Activated naive CD4-positive, alpha-beta T cell treated with anti-CD3 and anti-CD28 coated beads, Interleukin-2, amount 50 U/mL, for 24 hours (primary cell): ENCODE results near the gene RPL22.

ENCODE experiments used
- H3K27ac Mint-ChIP-seq: one replicate; pipeline ENCODE4 v1.8.0; 2021; ENCODE audit warnings: mild to moderate bottlenecking, mixed read lengths
- H3K27me3 Mint-ChIP-seq: one replicate; pipeline ENCODE4 v1.8.0; 2021; ENCODE audit warnings: mixed read lengths
- H3K36me3 Mint-ChIP-seq: one replicate; pipeline ENCODE4 v1.8.0; 2021; ENCODE audit warnings: mixed read lengths
- H3K4me1 Mint-ChIP-seq: one replicate; pipeline ENCODE4 v1.8.0; 2021; ENCODE audit warnings: mixed read lengths
- H3K4me3 Mint-ChIP-seq: one replicate; pipeline ENCODE4 v1.8.0; 2021; ENCODE audit warnings: mild to moderate bottlenecking, mixed read lengths
- H3K9me3 Mint-ChIP-seq: one replicate; pipeline ENCODE4 v1.8.0; 2021; ENCODE audit warnings: mixed read lengths

RPL22 gene

DNA sequence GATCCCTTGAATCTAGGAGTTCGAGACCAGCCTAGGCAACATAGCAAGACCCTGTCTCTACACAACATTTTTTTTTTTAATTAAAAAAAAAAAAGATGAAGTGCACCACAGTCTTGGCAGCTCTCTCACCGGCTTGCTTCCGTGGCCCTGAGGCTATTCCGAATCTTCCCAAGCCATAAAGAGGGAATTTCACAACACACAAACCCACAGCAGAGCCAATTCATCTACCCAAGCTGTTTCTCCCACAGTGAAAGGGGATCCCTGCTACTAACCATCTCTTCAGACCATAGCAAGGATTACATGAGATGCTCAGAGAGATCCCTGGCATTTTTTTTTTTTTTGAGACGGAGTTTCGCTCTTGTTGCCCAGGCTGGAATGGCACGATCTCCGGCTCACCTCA is 10.9 kb downstream of the RPL22 start:
- Mint-ChIP-seq H3K27ac (no peak overlapping the region), H3K27me3 (no peaks in the 10 kb centered on the region), H3K36me3 (peaks cover 14% of the 10 kb centered on the region)

DNA sequence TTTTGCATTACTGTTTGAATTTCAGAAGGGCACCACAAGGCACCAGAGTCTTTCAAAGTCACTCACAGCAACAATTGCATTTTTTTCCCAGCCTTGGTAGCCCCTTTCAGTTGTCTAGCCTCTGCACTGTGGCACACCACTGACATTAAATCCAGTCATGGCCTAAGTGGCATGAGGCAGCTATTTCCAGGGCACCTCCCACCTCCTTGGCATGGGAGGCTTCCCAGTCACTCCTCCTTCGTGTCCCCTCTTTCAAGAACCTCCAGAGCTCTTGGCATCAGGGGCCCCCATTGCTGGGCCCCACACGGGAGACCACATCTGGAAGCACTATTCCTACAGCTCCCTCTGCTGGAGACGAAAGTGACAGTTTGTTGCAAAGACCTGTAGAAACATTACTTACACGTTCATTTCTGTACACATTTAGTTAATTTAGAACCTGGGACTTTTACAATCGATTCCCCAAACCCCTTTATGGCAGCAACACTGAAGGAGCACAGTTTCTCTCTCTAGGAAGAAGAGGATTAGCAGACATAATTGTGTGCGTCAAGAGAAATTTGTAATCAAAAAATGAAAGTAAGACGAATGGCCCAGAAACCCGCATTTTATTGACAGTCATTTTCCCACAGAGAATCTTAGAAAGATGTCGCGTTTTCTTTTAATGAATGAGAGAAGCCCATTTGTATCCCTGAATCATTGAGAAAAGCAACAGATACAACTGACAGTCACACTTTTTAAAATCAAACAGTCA is 13.6 kb downstream of the RPL22 start:
- Mint-ChIP-seq H3K27me3 (peaks cover 6% of the 10 kb centered on the region), H3K4me1 (peaks cover 34% of the 10 kb centered on the region), H3K36me3 (peaks cover 9% of the 10 kb centered on the region), H3K27ac (peak overlapping the region; percentile 30), H3K9me3 (no peaks in the 10 kb centered on the region), H3K4me3 (no peak overlapping the region)

More for the DNA sequence above, 10.9 kb downstream of the RPL22 start:
- no peaks in the 10 kb centered on the region for H3K9me3 Mint-ChIP-seq
- no peak overlapping the region for H3K4me3 Mint-ChIP-seq
- H3K4me1 Mint-ChIP-seq, result peaks cover 30% of the 10 kb centered on the region

DNA sequence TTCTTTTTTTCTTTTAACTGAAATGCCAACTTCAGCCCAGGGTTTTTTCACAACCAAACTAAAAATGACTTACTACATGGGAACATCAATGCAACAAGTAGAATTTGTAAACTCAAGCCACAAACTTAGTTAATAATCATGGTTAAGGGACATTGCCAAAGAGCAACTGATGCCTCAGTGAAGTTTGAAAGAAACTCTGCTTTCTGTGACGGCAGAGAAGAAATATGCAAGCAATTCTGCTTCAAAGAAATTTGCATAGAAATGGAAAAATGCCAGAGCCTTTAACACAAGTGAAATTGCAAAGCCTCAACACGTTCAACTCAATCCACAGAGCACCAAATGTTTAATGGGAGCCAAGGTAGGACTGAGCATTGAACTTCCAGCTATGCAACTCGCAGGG is 14.2 kb downstream of the RPL22 start:
- Mint-ChIP-seq H3K27me3 (peaks cover 8% of the 10 kb centered on the region), H3K4me3 (no peak overlapping the region), H3K4me1 (peaks cover 32% of the 10 kb centered on the region), H3K36me3 (peaks cover 9% of the 10 kb centered on the region), H3K9me3 (no peaks in the 10 kb centered on the region), H3K27ac (no peak overlapping the region)

DNA sequence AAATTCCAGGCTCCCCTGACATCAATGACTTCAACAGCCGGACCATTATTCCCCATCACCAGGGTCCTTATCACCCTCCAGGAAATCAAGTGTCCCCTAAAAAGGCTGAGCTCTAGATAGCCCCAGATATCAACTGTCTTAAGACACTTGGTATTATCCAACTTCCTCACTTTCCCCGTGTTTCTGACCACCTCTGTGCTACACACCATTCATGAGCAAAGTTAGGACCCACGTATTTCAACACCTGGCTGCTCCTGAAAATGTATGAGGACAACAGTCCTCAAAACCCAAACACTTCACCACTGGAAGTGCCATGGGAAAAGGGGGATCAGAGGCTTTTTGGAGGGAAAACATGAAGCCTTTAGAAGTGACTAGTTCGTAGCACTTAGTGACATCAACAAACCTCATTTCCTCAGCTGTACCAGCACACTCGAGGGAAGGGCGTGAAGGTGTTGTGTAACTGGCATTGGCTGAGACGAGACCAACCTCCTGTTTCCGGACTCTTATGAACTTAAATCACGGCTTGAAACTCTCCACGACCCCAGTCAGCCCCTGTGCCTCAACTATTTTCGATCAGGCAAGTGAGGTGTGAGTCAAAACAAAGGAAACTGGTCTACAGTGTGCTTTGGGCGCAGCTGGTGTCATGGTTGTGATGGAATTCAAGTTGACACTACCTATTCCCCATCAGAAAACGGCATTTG is 15.2 kb downstream of the RPL22 start:
- H3K9me3 Mint-ChIP-seq, result no peaks in the 10 kb centered on the region
- H3K27ac Mint-ChIP-seq, result no peak overlapping the region
- peaks cover 7% of the 10 kb centered on the region for H3K36me3 Mint-ChIP-seq
- H3K27me3 Mint-ChIP-seq, result peaks cover 8% of the 10 kb centered on the region
- no peak overlapping the region for H3K4me3 Mint-ChIP-seq
- H3K4me1 Mint-ChIP-seq, result peaks cover 28% of the 10 kb centered on the region

DNA sequence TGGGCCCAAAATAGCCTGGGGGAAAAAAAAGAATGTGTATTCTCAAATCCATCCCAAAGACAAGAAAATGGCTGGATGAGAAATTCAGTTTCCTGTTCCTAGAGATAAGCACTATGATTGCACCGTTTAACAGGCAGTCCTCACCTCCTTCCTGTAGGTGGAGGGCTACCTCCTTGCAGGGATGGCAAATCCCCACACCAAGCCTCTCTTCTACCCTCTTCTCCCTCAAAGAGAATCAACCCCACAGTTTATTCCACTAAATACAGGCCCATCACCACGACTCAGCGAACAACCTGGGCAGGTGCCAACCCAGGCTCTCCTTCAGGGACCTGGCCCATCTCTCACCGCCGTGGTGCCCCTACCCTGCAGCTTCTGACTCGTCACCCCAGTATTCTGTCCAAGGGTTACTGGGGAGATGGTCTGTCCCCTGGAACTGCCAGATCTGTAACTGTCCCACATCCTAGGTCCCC is 15.8 kb downstream of the RPL22 start:
- no peaks in the 10 kb centered on the region for H3K9me3 Mint-ChIP-seq
- peaks cover 11% of the 10 kb centered on the region for H3K27me3 Mint-ChIP-seq
- no peak overlapping the region for H3K27ac Mint-ChIP-seq
- H3K4me3 Mint-ChIP-seq, result no peak overlapping the region
- H3K4me1 Mint-ChIP-seq, result peaks cover 27% of the 10 kb centered on the region
- H3K36me3 Mint-ChIP-seq, result peaks cover 3% of the 10 kb centered on the region

DNA sequence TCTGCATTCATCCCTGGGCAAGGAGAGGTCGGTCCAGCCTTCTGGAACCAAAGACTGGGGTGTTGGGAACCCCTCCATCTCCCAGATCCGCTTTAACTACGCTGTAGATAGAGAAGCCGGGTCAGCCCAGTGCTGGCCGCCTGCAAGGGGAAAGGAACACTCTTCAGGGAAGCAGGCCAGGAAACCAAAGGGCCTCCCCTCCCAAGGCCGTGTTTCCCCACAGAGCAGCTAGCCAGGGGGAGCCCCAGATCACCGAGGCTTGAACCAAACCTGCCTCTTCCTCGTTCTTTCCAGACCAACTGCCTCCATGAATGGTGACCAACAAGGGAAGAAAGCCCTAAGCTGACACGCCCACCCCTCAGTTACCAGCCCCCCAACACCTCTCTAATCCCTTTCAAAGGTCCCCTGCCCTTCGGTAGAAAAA is 18.0 kb downstream of the RPL22 start:
- Mint-ChIP-seq H3K4me1 (peaks cover 28% of the 10 kb centered on the region), H3K27ac (no peak overlapping the region), H3K4me3 (peak overlapping the region; percentile 71), H3K9me3 (no peaks in the 10 kb centered on the region), H3K36me3 (no peaks in the 10 kb centered on the region), H3K27me3 (peaks cover 26% of the 10 kb centered on the region)

DNA sequence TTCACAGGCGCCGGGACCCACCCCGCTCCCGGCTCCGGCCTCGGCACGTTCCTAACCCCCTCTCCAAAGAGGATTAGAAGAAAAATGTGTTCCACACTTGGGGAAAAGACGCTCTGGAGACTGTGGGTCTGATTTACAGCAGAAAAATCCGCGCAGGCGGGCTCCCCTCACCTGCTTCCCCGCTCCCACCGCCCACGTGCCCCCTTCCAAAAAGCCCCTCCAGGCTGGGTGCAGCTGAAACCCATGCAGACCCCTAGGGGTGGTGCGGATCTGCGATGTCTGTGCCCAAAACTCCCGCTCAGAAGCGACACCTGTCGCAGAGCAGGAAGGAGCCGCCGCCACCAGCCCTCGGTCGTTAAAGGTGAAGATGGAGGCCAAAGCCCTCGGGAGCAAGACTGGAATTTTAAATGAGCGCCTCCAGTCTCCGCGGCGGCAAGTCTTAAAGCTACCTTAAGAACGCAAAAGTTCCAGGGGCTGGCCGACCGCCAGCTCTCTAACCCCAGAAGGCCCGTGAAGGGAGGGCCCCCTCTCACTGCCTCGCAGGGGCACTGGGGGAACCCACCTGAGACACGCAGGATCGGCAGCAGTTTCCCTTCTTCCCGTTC is 18.6 kb downstream of the RPL22 start:
- no peaks in the 10 kb centered on the region for H3K36me3 Mint-ChIP-seq
- H3K4me3 Mint-ChIP-seq, result peak overlapping the region; percentile 71
- H3K4me1 Mint-ChIP-seq, result peaks cover 25% of the 10 kb centered on the region
- H3K27ac Mint-ChIP-seq, result no peak overlapping the region
- H3K27me3 Mint-ChIP-seq, result peaks cover 26% of the 10 kb centered on the region
- no peaks in the 10 kb centered on the region for H3K9me3 Mint-ChIP-seq

DNA sequence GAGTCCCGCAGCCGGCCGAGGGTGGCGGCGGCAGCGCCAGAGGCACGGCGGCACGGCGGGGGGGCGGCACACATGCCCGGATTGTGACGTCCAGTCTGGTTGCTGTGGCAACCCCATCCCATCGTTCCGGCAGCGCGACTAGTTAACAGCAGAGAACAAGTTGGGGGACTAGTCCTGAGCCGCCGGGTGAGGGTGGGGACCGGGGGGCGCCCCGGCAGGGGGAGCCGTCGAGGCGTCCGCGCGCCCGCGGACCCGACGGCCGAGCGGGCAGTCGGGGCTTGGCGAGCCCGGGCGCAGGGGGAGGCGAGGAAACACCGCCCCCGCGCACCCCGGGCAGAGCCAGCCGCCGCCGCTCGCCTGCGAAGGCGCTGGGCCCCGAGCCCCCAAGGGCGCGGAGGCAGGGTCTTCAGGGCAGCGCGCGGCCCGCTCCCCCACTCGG is 19.1 kb downstream of the RPL22 start, which contains the start of gene CHD5:
Gene CHD5 (minus strand): TSS at position 54 of the 439 bp plus-strand sequence. CDS start 298 bp downstream, outside the sequence.
- peak within 1 kb of the TSS; percentile 71 for H3K4me3 Mint-ChIP-seq
- no peaks in the 10 kb centered on the region for H3K9me3 Mint-ChIP-seq
- H3K4me1 Mint-ChIP-seq, result peaks cover 22% of the 10 kb centered on the region
- peaks cover 26% of the 10 kb centered on the region for H3K27me3 Mint-ChIP-seq
- no peaks in the 10 kb centered on the region for H3K36me3 Mint-ChIP-seq
- H3K27ac Mint-ChIP-seq, result no peak within 1 kb of the TSS

DNA sequence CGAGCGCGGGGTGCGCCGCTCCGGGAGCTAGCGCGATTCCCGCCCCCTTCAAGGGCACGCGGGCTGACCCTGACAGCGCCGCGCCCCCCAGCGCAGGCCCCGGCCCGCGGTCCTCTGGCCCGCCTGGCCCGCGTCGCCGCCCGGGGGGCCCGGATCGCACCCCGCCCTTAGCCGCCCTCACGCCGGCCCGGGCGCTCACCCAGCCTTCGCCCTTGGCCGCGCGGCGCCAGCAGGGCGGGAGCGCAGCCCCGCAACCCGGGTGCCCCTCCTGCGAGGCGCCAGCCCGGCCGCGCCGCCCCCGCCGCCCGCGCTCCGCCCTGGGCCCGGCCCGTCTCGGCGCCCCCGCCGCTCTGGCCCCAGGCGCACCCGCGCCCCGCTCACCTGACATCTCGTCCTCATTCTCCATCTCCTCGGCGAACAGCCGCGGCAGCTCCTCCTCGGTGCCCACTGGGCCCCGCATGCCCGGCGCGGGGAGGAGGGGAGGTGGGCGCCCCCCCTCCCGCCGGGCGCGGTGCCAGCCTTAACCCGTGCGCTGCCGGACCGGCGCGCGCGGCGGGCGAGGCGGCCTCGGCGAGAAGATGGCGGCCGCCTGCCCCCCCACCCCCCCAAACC is 19.7 kb downstream of the RPL22 start:
- no peak overlapping the region for H3K27ac Mint-ChIP-seq
- H3K36me3 Mint-ChIP-seq, result no peaks in the 10 kb centered on the region
- H3K27me3 Mint-ChIP-seq, result peaks cover 26% of the 10 kb centered on the region
- no peaks in the 10 kb centered on the region for H3K9me3 Mint-ChIP-seq
- no peak overlapping the region for H3K4me3 Mint-ChIP-seq
- peaks cover 22% of the 10 kb centered on the region for H3K4me1 Mint-ChIP-seq

DNA sequence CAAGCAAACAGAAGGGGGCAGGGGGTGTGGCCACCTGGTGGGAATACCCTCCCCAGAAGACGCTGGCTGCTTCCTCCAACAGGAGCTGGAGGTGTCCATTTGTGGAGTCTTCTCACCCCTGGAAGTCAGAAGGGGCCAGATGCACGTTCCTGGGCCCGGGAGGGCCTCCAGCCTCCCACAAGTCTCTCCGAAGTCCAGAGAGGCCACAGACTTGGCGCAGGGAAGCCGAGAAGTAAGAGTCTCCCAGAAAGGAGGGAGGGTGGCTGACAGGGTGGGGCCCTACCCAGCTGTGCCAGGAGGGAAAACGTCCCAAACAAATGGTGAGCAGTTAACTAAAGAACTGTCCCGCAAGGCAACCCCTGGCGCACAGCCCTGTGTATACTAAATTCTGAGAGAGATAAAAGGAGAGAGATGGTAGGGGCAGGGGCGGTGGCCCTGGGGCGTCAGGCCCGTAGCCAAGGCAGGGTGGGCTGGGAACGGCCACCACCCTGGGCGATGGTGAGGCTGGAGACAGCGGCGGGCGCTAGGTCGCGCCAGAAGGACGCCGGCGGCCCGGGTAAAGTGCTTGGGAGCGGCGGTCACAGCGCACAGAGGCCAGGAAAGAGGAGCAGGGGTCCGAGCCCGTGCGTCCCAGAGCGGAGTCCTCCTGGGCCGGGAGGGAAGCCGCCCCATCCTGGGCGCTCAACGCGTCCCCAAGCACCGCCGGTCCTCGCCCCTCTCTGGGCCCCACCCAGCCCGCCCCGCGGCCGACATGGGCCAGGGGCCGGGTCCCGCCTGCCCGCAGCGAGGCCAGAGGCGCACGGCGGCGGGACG is 20.4 kb downstream of the RPL22 start:
- H3K27me3 Mint-ChIP-seq, result peaks cover 26% of the 10 kb centered on the region
- no peak overlapping the region for H3K27ac Mint-ChIP-seq
- no peaks in the 10 kb centered on the region for H3K9me3 Mint-ChIP-seq
- no peaks in the 10 kb centered on the region for H3K36me3 Mint-ChIP-seq
- H3K4me3 Mint-ChIP-seq, result peak overlapping the region; percentile 70
- H3K4me1 Mint-ChIP-seq, result peaks cover 22% of the 10 kb centered on the region

DNA sequence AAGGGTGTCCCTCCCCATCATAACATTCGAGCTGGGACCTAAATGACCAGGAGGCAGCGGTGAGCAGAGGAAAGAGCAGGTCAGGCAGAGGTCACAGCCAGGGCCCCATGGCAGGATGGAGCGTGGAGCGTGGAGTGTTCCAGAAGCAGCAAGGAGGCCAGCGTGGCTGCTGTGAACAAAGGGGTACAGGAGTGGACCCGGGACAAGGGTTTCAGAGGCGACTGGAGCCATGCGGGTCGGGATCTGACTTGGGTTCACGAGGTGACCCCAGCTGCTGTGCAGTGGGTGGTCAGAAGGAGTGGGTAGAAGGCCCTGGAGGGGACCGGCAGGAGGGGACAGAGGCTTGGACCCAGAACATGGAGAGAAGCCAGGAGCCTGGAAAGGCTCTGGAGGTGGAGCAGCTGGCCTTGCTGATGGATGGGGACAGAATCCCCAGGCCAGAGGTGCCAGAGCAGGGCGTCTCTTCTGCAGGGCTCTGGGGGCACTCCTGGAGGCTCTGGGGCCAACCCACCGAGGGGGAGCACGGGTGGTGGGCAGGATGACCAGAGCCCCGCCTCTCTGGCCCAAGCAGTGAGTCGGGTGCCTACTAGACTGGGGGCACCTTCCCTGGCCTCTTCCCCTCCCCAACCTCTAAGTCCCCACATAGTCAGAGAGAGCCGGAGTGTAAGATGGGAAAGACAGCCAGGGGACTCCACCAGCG is 21.6 kb downstream of the RPL22 start:
- H3K4me1 Mint-ChIP-seq, result peaks cover 22% of the 10 kb centered on the region
- no peaks in the 10 kb centered on the region for H3K9me3 Mint-ChIP-seq
- H3K27ac Mint-ChIP-seq, result no peak overlapping the region
- H3K27me3 Mint-ChIP-seq, result peaks cover 26% of the 10 kb centered on the region
- H3K36me3 Mint-ChIP-seq, result no peaks in the 10 kb centered on the region
- no peak overlapping the region for H3K4me3 Mint-ChIP-seq

DNA sequence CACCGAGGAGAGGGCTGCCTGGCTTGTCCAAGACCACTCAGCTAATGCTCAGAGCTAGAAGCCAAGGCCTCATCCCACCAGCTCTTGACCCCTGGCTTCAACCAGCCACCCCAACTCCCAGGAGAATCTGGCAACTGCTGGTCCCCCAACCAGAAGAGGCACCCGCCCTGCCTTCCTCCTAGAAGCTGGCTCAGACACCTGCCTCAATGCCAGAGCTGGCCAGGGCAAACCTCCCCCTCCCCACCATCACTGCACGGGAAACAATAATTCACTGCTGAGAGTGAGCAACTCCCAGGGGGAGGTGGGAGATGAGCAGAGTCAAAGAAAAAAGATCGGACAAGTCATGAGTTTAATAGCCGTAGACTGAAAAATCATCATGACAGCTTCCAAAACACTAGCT is 22.6 kb downstream of the RPL22 start:
- Mint-ChIP-seq H3K4me1 (peaks cover 21% of the 10 kb centered on the region), H3K27ac (no peak overlapping the region), H3K4me3 (no peak overlapping the region), H3K36me3 (no peaks in the 10 kb centered on the region), H3K27me3 (peaks cover 28% of the 10 kb centered on the region), H3K9me3 (no peaks in the 10 kb centered on the region)

DNA sequence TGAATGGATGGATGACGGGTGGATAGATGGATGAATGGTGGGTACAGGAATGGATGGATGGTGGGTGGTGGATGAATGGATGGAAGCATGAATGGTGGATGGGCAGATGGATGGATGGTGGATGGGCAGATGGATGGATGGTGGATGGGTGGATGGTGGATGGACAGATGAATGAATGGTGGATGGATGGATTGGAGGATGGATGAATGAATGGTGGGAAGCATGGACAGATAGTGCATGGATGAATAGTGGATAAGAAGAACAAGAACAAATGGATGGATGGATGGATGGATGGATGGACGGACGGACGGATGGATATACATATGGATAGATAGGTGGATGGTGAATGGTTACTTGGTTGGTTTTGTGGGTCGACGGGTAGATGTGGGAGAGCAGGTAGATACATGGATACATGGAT is 24.0 kb downstream of the RPL22 start:
- Mint-ChIP-seq H3K9me3 (no peaks in the 10 kb centered on the region), H3K36me3 (no peaks in the 10 kb centered on the region), H3K4me3 (no peak overlapping the region), H3K27me3 (peaks cover 21% of the 10 kb centered on the region), H3K27ac (no peak overlapping the region), H3K4me1 (peaks cover 9% of the 10 kb centered on the region)

DNA sequence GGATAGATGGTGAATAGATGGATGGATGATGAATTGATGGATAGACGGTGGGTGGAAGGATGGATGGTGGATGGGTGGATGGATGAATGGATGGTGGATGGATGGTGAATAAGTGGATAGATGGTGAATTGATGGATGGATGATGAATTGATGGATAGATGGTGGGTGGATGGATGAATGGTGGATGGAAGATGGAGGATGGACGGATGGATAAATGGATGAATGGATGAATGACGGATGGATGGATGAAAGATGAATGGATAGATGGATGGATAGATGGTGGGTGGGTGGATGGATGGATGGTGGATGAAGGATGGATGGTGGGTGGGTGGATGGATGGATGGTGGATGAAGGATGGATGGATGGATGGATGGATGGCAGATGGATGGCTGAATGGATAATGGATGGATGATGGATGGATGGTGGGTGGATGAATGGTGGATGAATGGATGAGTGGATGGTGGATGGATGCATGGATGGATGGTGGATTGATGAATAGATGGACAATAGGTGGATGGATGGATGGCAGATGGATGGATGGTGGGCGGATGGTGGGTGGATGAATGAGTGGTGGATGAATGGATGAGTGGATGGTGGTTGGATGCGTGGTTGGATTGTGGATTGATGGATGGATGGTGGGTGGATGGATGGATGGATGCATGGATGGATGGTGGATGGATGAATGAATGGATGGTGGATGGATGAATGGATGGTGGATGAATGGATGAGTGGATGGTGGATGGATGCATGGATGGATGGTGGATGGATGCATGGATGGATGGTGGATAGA is 24.6 kb downstream of the RPL22 start:
- H3K9me3 Mint-ChIP-seq, result no peaks in the 10 kb centered on the region
- no peak overlapping the region for H3K4me3 Mint-ChIP-seq
- H3K4me1 Mint-ChIP-seq, result peaks cover 9% of the 10 kb centered on the region
- H3K36me3 Mint-ChIP-seq, result no peaks in the 10 kb centered on the region
- H3K27me3 Mint-ChIP-seq, result peaks cover 22% of the 10 kb centered on the region
- no peak overlapping the region for H3K27ac Mint-ChIP-seq
